ENCODE measurements around the gene BRAT1. TPM values are rescaled to one million over a fixed set of nuclear protein-coding genes. Genes with fewer than 3 reads are reported as not detected.
A peak's percentile ranks its signal among the peaks of the same experiment; 100 is the strongest.

The BRAT1 gene
- polyA plus RNA-seq, 1 experiment = 6.2 TPM

DNA sequence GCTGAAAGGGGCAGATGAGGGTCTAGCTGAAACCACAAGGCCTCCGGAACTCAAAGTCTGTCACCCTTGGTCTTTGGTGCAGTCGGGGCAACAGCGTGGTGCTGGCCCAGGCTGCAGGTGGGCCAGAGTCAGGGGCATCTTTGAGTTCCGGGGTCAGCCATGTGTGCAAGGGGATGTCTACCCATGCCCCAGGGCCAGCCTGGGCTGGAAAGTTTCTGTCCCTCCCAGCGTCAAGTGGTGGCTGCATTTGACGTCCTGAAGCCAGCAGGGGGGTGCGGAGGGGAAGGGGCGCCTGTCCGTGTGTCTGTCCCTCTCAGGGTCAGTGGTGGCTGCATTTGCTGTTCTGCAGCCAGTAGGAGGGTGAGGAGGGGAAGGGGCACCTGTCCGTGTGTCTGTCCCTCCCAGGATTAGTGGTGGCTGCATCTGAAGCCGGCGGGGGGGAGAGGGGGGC lies 638 bp downstream of the BRAT1 start:
- DNase-seq (ENCODE audit: low read depth, low spot score) = no peak
- Histone ChIP-seq H3K9me3 (ENCODE audit: control insufficient read depth, insufficient read depth, low read length) (no peaks in the 10 kb centered on the region), H3K27me3 (ENCODE audit: control insufficient read depth, insufficient read depth, low read length) (no peaks in the 10 kb centered on the region), H3K4me3 (ENCODE audit: low read depth, low read length) (peak overlapping the region; percentile 77), H3K27ac (ENCODE audit: low read depth, low read length) (no peak overlapping the region)
- ChIA-PET CTCF (no interaction called here), POLR2A (no interaction called here)
- TF ChIP-seq, protein P1, sequence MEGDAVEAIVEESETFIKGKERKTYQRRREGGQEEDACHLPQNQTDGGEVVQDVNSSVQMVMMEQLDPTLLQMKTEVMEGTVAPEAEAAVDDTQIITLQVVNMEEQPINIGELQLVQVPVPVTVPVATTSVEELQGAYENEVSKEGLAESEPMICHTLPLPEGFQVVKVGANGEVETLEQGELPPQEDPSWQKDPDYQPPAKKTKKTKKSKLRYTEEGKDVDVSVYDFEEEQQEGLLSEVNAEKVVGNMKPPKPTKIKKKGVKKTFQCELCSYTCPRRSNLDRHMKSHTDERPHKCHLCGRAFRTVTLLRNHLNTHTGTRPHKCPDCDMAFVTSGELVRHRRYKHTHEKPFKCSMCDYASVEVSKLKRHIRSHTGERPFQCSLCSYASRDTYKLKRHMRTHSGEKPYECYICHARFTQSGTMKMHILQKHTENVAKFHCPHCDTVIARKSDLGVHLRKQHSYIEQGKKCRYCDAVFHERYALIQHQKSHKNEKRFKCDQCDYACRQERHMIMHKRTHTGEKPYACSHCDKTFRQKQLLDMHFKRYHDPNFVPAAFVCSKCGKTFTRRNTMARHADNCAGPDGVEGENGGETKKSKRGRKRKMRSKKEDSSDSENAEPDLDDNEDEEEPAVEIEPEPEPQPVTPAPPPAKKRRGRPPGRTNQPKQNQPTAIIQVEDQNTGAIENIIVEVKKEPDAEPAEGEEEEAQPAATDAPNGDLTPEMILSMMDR (IDR thresholded peaks at IDR 0.05; ENCODE audit: low read depth, low read length) = no peak

DNA sequence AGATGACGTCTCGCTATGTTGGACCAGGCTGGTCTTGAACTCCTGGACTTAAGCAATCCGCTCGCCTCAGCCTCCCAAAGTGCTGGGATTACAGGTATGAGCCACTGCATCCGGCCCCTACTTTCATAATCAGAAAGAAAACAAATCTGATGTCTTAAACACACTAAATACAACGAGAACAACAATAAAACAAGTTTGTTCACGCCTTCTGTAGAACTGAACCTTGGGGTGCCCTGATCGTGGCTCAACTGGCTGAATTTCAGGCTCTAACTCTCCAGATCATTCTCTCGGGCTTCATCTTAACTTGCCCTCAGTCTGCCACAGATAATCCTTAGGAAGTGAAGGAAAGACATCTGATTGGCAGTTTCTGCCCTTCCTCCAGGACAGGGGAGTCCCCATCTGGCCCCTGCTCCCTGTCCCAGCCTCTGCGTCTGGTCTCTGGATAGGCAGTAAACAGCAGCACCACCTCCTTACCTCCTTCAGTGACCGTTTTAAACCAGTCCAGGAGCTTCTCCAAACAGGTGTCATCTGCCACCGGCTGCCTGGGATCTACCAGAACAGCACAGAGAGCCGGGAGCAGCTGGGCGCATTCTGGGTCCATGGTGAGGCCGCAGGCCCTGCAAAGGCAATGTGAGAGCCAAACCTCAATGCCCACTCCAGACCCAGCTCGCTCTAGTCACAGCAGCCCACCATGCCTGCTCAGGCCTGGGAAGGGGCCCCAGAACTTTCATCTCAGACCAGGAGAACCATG lies 1.3 kb downstream of the BRAT1 start:
- Histone ChIP-seq H3K4me3 (ENCODE audit: low read depth, low read length) (peak overlapping the region; percentile 77), H3K27ac (ENCODE audit: low read depth, low read length) (no peak overlapping the region)
- POLR2A ChIA-PET = interaction anchor here (0.7 kb wide), 1 partner anchor 48 kb away, joined by 3 read pairs; no protein-coding TSS in a partner anchor

GRCh38 chr7:2553108-2553507 lies 2.2 kb downstream of the BRAT1 start:
- Histone ChIP-seq H3K27ac (ENCODE audit: low read depth, low read length) (no peak overlapping the region), H3K4me3 (ENCODE audit: low read depth, low read length) (no peak overlapping the region), H3K9me3 (ENCODE audit: control insufficient read depth, insufficient read depth, low read length) (no peaks in the 10 kb centered on the region), H3K27me3 (ENCODE audit: control insufficient read depth, insufficient read depth, low read length) (no peaks in the 10 kb centered on the region)
- DNase-seq (ENCODE audit: low read depth, low spot score) = no peak
- CTCF ChIA-PET = no interaction called here
- TF ChIP-seq, protein P1 (IDR thresholded peaks at IDR 0.05; ENCODE audit: low read depth, low read length) = no peak
- POLR2A ChIA-PET = interaction anchor here (0.7 kb wide), 1 partner anchor 47 kb away, joined by 3 read pairs; no protein-coding TSS in a partner anchor

More for the DNA sequence above, 1.3 kb downstream of the BRAT1 start:
- H3K27me3 ChIP-seq (ENCODE audit: control insufficient read depth, insufficient read depth, low read length) = no peaks in the 10 kb centered on the region
- DNase-seq (ENCODE audit: low read depth, low spot score) = no peak
- H3K9me3 ChIP-seq (ENCODE audit: control insufficient read depth, insufficient read depth, low read length) = no peaks in the 10 kb centered on the region
- TF ChIP-seq, protein P1 (IDR thresholded peaks at IDR 0.05; ENCODE audit: low read depth, low read length) = no peak
- CTCF ChIA-PET = no interaction called here

DNA sequence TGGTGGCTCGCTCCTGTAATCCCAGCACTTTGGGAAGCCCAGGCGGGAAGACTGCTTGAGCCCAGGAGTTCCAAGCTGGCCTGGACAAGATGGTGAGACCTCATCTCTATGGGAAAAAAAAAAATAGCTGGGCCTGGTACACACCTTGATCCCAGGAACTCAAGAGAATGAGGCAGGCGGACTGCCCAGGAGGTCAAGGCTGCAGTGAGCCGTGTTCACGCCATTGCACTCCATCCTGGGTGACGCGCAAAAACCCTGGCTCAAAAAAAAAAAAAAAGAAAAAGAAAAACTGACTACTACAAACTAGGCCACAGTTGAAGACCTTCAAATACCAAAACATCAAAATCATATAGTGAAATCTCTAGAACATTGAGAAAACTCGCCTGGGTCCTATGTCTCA lies 3.9 kb downstream of the BRAT1 start:
- CTCF ChIA-PET = interaction anchor here (0.8 to 1.3 kb wide), 2 partner anchors 100 to 120 kb away, joined by 3 to 4 read pairs; no protein-coding TSS in a partner anchor
- TF ChIP-seq, protein P1 (IDR thresholded peaks at IDR 0.05; ENCODE audit: low read depth, low read length) = no peak
- POLR2A ChIA-PET = no interaction called here
- no peak overlapping the region for H3K27ac ChIP-seq (ENCODE audit: low read depth, low read length)
- no peaks in the 10 kb centered on the region for H3K27me3 ChIP-seq (ENCODE audit: control insufficient read depth, insufficient read depth, low read length)
- H3K4me3 ChIP-seq (ENCODE audit: low read depth, low read length) = no peak overlapping the region
- no peak for DNase-seq (ENCODE audit: low read depth, low spot score)
- H3K9me3 ChIP-seq (ENCODE audit: control insufficient read depth, insufficient read depth, low read length) = no peaks in the 10 kb centered on the region

Measured in AG04450 (cell line).